ENCODE data around the gene ACP7. TPM values are rescaled to one million over a fixed set of nuclear protein-coding genes. Genes with fewer than 3 reads are reported as not detected.

Gene ACP7
- total and polyA plus RNA-seq, 10 of the 15 experiments (the other 5 are each of a cell fraction or from before 2014, with no cell fraction given), result not detected

- Histone ChIP-seq H3K4me2 (ENCODE audit: control insufficient read depth, insufficient read depth) (no peak overlapping the region), H3K27ac (ENCODE audit: control insufficient read depth, insufficient read depth) (no peak overlapping the region), H4K20me1 (ENCODE audit: control insufficient read depth, insufficient read depth) (no peaks in the 10 kb centered on the region), H3K4me3 (no peak overlapping the region), H3K79me2 (ENCODE audit: control insufficient read depth, insufficient read depth, low read length) (no peaks in the 10 kb centered on the region), H3K36me3 (ENCODE audit: control insufficient read depth in 2 of 2, insufficient read depth in 2 of 2, low read length in 1 of 2) (no peaks in the 10 kb centered on the region), H3K4me1 (ENCODE audit: control insufficient read depth, insufficient read depth, low read length) (no peaks in the 10 kb centered on the region), H3K9me3 (replicated peaks; ENCODE audit: control insufficient read depth, insufficient read depth, low read length) (no peaks in the 10 kb centered on the region), H3K9ac (ENCODE audit: control insufficient read depth, insufficient read depth, low read length) (no peak overlapping the region), H3K27me3 (replicated peaks in 1 of 2; ENCODE audit: control insufficient read depth in 2 of 2, insufficient read depth in 2 of 2, low read length in 1 of 2) (no peaks in the 10 kb centered on the region; a peak in 1 of 4 replicates), H2AFZ (ENCODE audit: control insufficient read depth, low read depth, low read length) (no peak overlapping the region)
- no peak for TF ChIP-seq ATF2 (IDR thresholded peaks at IDR 0.05; ENCODE audit: low read length)
- TF ChIP-seq TAF1 (IDR thresholded peaks at IDR 0.05; ENCODE audit: borderline replicate concordance, low read depth, low read length), result no peak
- no peak for TF ChIP-seq USF2 (IDR thresholded peaks at IDR 0.05; ENCODE audit: borderline replicate concordance, low read depth, low read length)
- no peak for TF ChIP-seq ZBED1 (IDR thresholded peaks at IDR 0.05; ENCODE audit: borderline replicate concordance)
- no peak for TF ChIP-seq MLLT1 (IDR thresholded peaks at IDR 0.05)
- FAIRE-seq (no peak), DNase-seq (ENCODE audit: low read depth, low spot score) (no peak), ATAC-seq (no peak)
- in situ Hi-C loops (cut with MboI) (no loop called here), intact Hi-C loops (cut with micrococcal nuclease; ENCODE audit: unreplicated experiment) (loop anchor here (5.0 kb wide), 1 partner anchor 149 kb away; no protein-coding TSS in a partner anchor)
- ChIA-PET POLR2A (no interaction called here), CTCF (interaction anchor here (0.7 to 3.3 kb wide), 5 partner anchors 81 to 300 kb away, joined by 3 to 20 read pairs (median 4); no protein-coding TSS in a partner anchor), SMC1A (ENCODE audit: uncharacterized antibody, unreplicated experiment) (no interaction called here), RAD21 (ENCODE audit: unreplicated experiment) (interaction anchor here (0.6 kb wide), 1 partner anchor 150 kb away, joined by 4 read pairs; no protein-coding TSS in a partner anchor)
- BruUV-seq (replicated peaks), result no TSS peak
- 21% methylated on average over 13 of the region's 18 CpGs for WGBS (ENCODE audit: insufficient coverage, insufficient replicate concordance, low lambda C conversion rate, missing lambda C conversion rate)
These were observed 27.5 kb downstream of the ACP7 start for GRCh38 chr19:39111593-39112199.
